Smooth muscle cell (in vitro differentiated cells): ENCODE results near the gene C14orf119. TPM values are rescaled to one million over a fixed set of nuclear protein-coding genes. Genes with fewer than 3 reads are reported as not detected.

Source experiments
- DNase-seq: peaks from one replicate; lab custom pipeline; 2025; ENCODE audit not compliant: unreplicated experiment; lab: John Stamatoyannopoulos, UW
- H2AFZ ChIP-seq: fragments of 200-600 bp; sonication (generic); 2 replicates; pipeline ENCODE4 v1.6.0; 2016; ENCODE audit warnings: antibody characterized with exemption, low read depth, mild to moderate bottlenecking
- H3F3A ChIP-seq: fragments of 200-600 bp; sonication (generic); 2 replicates; pipeline ENCODE4 v1.6.0; 2017; ENCODE audit warnings: antibody characterized with exemption, low read depth
- H3K27ac ChIP-seq: fragments of 200-600 bp; sonication (generic); 2 replicates; pipeline ENCODE4 v1.5.1; 2016; ENCODE audit warnings: low read depth, mild to moderate bottlenecking
- H3K27me3 ChIP-seq: fragments of 200-600 bp; sonication (generic); 2 replicates; pipeline ENCODE4 v1.6.1; 2016; ENCODE audit warnings: low read depth, mild to moderate bottlenecking
- H3K36me3 ChIP-seq: fragments of 200-600 bp; sonication (generic); 2 replicates; pipeline ENCODE4 v1.5.1; 2016; ENCODE audit warnings: low read depth
- H3K4me1 ChIP-seq: fragments of 200-600 bp; sonication (generic); 2 replicates; pipeline ENCODE4 v1.5.1; 2016; ENCODE audit warnings: low read depth
- H3K4me2 ChIP-seq: fragments of 200-600 bp; sonication (generic); 2 replicates; pipeline ENCODE4 v1.6.0; 2016; ENCODE audit warnings: mild to moderate bottlenecking
- H3K4me3 ChIP-seq: fragments of 200-600 bp; sonication (generic); 2 replicates; pipeline ENCODE4 v1.5.1; 2016; ENCODE audit warnings: mild to moderate bottlenecking
- H3K79me2 ChIP-seq: fragments of 200-600 bp; sonication (generic); 2 replicates; pipeline ENCODE4 v1.6.0; 2016; ENCODE audit warnings: low read depth, mild to moderate bottlenecking
- H3K9ac ChIP-seq: fragments of 200-600 bp; sonication (generic); 2 replicates; pipeline ENCODE4 v1.6.0; 2016; ENCODE audit warnings: low read depth
- H3K9me3 ChIP-seq: fragments of 200-600 bp; sonication (generic); replicated peaks from 2 replicates; pipeline ENCODE4 v1.5.1; 2016; ENCODE audit warnings: low read depth
- H4K20me1 ChIP-seq: fragments of 200-600 bp; sonication (generic); 2 replicates; pipeline ENCODE4 v1.6.0; 2016; ENCODE audit warnings: low read depth
- WGBS: methylation state at CpG from one replicate; pipeline ENCODE4 v1.1.7; 2016; ENCODE audit warnings: low lambda C conversion rate; 5-methylcytosine and 5-hydroxymethylcytosine counted together
- polyA plus RNA-seq: library from polyadenylated mRNA; unstranded; fragments of >200 nt; fragmentation: Nextera tagmentation; extraction: Ambion mirVana; gene quantifications from 2 replicates; pipeline ENCODE4 v1.2.1, GENCODE V29; 2016
- total RNA-seq: library from RNA; depleted of rRNA; stranded (reverse); fragments of >200 nt; gene quantifications from 2 replicates; pipeline ENCODE4 v1.2.3, GENCODE V29; 2014
- TF ChIP-seq, protein P1 (sequence below): fragments of 200-600 bp; sonication (generic); IDR thresholded peaks from 2 replicates; pipeline ENCODE4 v1.5.1; 2017; ENCODE audit warnings: borderline replicate concordance, mild to moderate bottlenecking, antibody characterized with exemption; ENCODE audit not compliant: insufficient read depth, poor library complexity, severe bottlenecking

C14orf119 gene
- total and polyA plus RNA-seq, 2 experiments from 2014 or later, result 54.1 to 130 TPM

DNA sequence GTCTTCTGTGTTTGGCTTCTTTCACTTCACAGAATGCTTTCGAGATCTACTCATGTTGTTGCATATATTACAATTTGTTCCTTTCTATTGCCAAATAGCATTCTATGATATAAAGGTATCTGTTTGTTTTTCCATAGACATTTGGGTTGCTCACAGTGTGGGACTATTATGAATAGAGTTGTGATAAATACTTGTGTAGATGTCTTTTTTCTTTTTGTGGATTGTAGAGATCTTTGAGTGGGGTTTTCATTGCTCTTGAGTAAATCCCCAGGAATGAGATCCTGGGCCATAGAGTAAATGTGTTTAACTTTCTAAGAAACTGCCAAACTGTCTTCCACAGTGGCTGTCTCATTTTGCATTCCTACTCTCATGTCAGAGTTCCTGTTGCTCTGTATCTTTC lies 48.6 kb downstream of the C14orf119 start:
- 78% methylated on average over 1 of the region's 1 CpG for WGBS
- Histone ChIP-seq H2AFZ (no peak overlapping the region), H4K20me1 (no peaks in the 10 kb centered on the region), H3K79me2 (no peaks in the 10 kb centered on the region), H3K9me3 (no peaks in the 10 kb centered on the region), H3K4me2 (peak overlapping the region; percentile 18), H3K4me3 (no peak overlapping the region), H3K4me1 (peaks cover 12% of the 10 kb centered on the region), H3K27ac (peak overlapping the region; percentile 26), H3F3A (peaks cover 12% of the 10 kb centered on the region), H3K36me3 (no peaks in the 10 kb centered on the region), H3K9ac (no peak overlapping the region), H3K27me3 (no peaks in the 10 kb centered on the region)
- TF ChIP-seq, protein P1, sequence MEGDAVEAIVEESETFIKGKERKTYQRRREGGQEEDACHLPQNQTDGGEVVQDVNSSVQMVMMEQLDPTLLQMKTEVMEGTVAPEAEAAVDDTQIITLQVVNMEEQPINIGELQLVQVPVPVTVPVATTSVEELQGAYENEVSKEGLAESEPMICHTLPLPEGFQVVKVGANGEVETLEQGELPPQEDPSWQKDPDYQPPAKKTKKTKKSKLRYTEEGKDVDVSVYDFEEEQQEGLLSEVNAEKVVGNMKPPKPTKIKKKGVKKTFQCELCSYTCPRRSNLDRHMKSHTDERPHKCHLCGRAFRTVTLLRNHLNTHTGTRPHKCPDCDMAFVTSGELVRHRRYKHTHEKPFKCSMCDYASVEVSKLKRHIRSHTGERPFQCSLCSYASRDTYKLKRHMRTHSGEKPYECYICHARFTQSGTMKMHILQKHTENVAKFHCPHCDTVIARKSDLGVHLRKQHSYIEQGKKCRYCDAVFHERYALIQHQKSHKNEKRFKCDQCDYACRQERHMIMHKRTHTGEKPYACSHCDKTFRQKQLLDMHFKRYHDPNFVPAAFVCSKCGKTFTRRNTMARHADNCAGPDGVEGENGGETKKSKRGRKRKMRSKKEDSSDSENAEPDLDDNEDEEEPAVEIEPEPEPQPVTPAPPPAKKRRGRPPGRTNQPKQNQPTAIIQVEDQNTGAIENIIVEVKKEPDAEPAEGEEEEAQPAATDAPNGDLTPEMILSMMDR, result no peak
- DNase-seq, result no peak

DNA sequence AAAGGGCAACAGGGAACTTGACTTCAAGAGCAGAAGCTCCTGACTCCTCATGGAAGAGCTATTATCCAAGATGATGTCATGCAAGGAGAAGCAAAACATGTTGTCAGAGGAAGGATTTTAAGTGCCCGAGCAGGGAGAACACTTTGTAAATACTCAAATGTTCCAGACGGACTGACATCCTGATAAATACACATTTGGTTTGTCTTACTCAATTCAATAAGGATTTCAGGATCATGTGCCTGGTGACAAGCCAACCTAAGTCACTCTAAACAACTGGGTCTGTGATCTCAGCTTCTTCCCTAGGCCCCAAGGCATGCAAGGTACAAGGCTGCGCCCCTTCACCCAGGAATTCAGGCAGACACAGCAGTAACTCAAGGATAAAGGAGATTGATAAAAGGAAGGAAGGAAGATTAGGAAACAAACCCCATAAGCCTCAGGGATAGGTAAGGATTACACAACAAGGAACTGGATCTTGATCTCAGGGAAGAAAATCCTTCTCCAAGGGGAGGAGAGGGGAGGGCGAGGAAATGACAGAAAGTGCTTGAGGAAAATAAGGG lies 50.6 kb downstream of the C14orf119 start:
- H3K36me3 ChIP-seq, result no peaks in the 10 kb centered on the region
- peak overlapping the region; percentile 32 for H3K4me2 ChIP-seq
- no peak overlapping the region for H2AFZ ChIP-seq
- H3K27me3 ChIP-seq, result no peaks in the 10 kb centered on the region
- no peak overlapping the region for H3K4me3 ChIP-seq
- H3K79me2 ChIP-seq, result no peaks in the 10 kb centered on the region
- no peak overlapping the region for H3K9ac ChIP-seq
- peaks cover 12% of the 10 kb centered on the region for H3K4me1 ChIP-seq
- WGBS, result 41% methylated on average over 4 of the region's 4 CpGs
- H3F3A ChIP-seq, result peaks cover 19% of the 10 kb centered on the region
- no peaks in the 10 kb centered on the region for H4K20me1 ChIP-seq
- TF ChIP-seq, protein P1, result no peak
- peak overlapping the region; percentile 73 for H3K27ac ChIP-seq
- no peaks in the 10 kb centered on the region for H3K9me3 ChIP-seq
- no peak for DNase-seq

DNA sequence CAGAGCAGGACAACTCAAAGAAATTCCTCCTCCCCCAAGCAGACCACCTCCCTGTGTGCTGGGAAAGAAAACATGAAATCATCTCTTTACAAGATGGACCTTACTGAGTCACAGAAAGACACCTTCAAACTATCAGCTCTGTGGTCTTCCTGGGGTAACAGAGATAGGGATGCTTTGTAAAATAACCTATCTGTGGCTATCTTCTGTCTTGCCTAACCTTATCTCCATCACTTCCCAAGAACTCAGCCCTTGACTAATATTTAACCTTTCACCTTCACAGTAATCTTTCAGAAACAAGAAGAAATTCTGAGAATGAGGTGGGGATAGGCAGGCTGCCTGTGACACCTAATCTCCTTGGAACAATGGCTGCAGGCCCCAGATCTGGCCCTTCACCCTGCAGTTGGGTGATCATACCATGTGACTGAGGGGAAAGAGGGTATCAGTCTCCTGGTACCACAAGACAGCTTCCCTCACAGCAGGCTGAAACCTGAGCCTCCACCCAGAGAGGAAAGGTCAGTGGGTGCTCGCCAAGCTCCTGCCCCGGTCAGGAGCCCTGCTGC lies 51.1 kb downstream of the C14orf119 start:
- H3K4me1 ChIP-seq, result peaks cover 12% of the 10 kb centered on the region
- no peaks in the 10 kb centered on the region for H3K27me3 ChIP-seq
- no peaks in the 10 kb centered on the region for H3K9me3 ChIP-seq
- no peak overlapping the region for H3K4me3 ChIP-seq
- DNase-seq, result no peak
- H3K27ac ChIP-seq, result peak overlapping the region; percentile 73
- peak overlapping the region; percentile 32 for H3K4me2 ChIP-seq
- 92% methylated on average over 2 of the region's 2 CpGs for whole genome bisulfite sequencing
- H3K36me3 ChIP-seq, result no peaks in the 10 kb centered on the region
- H3F3A ChIP-seq, result peaks cover 19% of the 10 kb centered on the region
- no peaks in the 10 kb centered on the region for H4K20me1 ChIP-seq
- no peak overlapping the region for H2AFZ ChIP-seq
- TF ChIP-seq, protein P1, result no peak
- no peaks in the 10 kb centered on the region for H3K79me2 ChIP-seq
- H3K9ac ChIP-seq, result no peak overlapping the region

DNA sequence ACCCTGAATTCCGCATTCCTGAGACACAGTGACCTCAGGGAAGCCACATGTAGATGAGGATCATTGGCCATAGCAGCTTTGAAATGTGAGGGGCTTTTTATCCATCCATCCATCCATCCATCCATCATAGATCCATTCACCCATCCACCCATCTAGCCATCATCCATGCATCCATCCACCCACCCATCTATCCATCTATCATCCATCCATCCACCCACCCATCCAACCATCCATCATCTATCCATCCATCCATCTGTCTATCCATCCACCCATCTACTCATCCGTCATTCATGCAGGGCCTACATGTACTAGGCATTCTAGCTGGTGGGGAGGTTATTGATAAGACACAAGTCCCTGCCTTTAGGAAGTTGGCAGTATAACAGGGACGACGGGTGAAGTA lies 51.7 kb downstream of the C14orf119 start:
- 97% methylated on average over 4 of the region's 4 CpGs for WGBS
- no peak overlapping the region for H3K9ac ChIP-seq
- TF ChIP-seq, protein P1, result no peak

More for the DNA sequence above, 51.7 kb downstream of the C14orf119 start:
- no peak for DNase-seq
- no peak overlapping the region for H3K27ac ChIP-seq
- H3K4me1 ChIP-seq, result peaks cover 12% of the 10 kb centered on the region
- no peak overlapping the region for H2AFZ ChIP-seq
- no peaks in the 10 kb centered on the region for H3K27me3 ChIP-seq
- H3K4me3 ChIP-seq, result no peak overlapping the region
- no peaks in the 10 kb centered on the region for H3K36me3 ChIP-seq
- H3K79me2 ChIP-seq, result no peaks in the 10 kb centered on the region
- H4K20me1 ChIP-seq, result no peaks in the 10 kb centered on the region
- H3F3A ChIP-seq, result peaks cover 19% of the 10 kb centered on the region
- H3K4me2 ChIP-seq, result no peak overlapping the region
- no peaks in the 10 kb centered on the region for H3K9me3 ChIP-seq
